Lower leg skin (tissue), 3 donors: ENCODE data around the gene PRKCH.

ENCODE experiments used
- CTCF ChIP-seq, 3 donors: fragments of 450-650 bp; IDR thresholded peaks; one replicate each; pipeline ENCODE4 v1.5.1; 2016; ENCODE audit warnings: antibody characterized with exemption in 3 of 3, mild to moderate bottlenecking in 3 of 3, moderate library complexity in 2 of 3
- POLR2A ChIP-seq, 2 donors: fragments of 450-650 bp; IDR thresholded peaks; one replicate each; pipeline ENCODE4 v1.6.1; 2016 to 2017; ENCODE audit warnings: antibody characterized with exemption in 2 of 2, mild to moderate bottlenecking in 1 of 2, moderate library complexity in 1 of 2

GRCh38 chr14:61347826-61348443, 26.6 kb downstream of the PRKCH start:
- no peak for TF ChIP-seq CTCF (IDR thresholded peaks at IDR 0.05)
- no peak for TF ChIP-seq POLR2A (IDR thresholded peaks at IDR 0.05)
